ENCODE results near the gene MYL10. TPM values are rescaled to one million over a fixed set of nuclear protein-coding genes. Genes with fewer than 3 reads are reported as not detected.

MYL10 gene
- total RNA-seq, 2 donors from 2014 or later, result not detected

DNA sequence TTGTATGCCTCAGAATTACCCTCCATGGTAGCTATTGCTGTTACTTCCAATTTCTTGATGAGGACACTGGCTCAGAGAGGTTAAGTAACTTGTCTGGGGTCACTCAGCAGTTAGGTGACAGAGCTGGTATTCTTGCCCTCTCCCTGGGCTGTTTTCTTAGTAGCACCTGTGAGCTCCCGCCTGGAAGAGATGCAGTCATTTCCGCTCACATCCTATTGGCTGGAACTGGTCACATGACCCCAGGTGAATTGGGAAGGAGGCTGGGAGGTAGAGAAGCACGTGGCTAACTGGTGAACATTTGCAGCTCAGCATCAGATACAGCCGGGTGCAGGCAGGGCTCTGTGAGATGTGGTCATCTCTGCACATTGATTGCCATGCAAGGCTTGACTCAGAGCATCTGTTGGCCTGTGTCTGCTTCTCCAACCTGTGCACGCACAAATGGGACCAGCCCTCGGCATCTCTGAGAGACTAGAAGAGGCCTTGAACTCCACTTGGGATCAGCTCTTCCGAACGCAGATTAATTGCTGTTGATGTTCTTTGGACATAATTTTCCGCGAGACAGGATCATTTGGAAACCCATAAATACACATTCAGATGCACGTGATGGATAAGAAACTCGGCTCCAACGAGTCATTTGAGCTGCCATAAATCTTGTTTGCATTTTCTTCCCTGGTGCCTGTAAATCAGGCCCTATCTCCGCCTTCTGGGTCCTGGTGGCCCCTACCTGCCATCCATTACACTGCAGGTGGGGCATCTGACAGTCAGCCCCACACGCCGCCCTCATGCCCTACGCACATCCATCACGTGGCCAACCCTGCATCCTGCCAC, 42.8 kb downstream of the MYL10 start:
- no peaks in the 10 kb centered on the region for H3K9me3 ChIP-seq
- peaks cover 9% of the 10 kb centered on the region for H3K4me1 ChIP-seq
- intact Hi-C loops (cut with DNase I), result no loop called here
- H3K27ac ChIP-seq, result peak overlapping the region; percentile 7
- no peaks in the 10 kb centered on the region for H3K27me3 ChIP-seq
- no peaks in the 10 kb centered on the region for H3K36me3 ChIP-seq
- TF ChIP-seq, protein P1, sequence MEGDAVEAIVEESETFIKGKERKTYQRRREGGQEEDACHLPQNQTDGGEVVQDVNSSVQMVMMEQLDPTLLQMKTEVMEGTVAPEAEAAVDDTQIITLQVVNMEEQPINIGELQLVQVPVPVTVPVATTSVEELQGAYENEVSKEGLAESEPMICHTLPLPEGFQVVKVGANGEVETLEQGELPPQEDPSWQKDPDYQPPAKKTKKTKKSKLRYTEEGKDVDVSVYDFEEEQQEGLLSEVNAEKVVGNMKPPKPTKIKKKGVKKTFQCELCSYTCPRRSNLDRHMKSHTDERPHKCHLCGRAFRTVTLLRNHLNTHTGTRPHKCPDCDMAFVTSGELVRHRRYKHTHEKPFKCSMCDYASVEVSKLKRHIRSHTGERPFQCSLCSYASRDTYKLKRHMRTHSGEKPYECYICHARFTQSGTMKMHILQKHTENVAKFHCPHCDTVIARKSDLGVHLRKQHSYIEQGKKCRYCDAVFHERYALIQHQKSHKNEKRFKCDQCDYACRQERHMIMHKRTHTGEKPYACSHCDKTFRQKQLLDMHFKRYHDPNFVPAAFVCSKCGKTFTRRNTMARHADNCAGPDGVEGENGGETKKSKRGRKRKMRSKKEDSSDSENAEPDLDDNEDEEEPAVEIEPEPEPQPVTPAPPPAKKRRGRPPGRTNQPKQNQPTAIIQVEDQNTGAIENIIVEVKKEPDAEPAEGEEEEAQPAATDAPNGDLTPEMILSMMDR (IDR thresholded peaks at IDR 0.05), result no peak
- peak; percentile 83 for DNase-seq
- H3K4me3 ChIP-seq, result no peak overlapping the region
- H3K9ac ChIP-seq (ENCODE audit: low read depth in 2 of 2, low read length in 2 of 2), result peak overlapping the region in 1 of 2 donors; percentile 19

DNA sequence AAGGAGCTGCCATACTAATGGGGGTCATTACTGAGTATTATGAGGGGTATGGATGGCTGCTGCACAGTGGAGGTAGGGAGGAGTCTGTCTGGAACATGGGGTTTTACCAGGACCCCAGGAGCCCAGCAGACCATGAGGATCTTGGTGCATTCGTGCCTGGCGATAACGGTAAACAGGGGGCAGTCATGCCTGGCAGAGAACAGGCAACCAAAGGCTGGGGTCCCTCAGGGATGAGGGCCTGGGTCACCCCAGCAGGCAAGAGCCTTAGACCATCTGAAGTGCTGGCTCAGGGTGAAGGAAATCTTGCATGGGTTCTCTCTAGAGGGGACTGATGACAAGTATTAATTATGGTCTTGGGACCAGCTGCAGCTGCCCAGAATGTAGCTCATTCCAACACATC, 46.1 kb downstream of the MYL10 start:
- Histone ChIP-seq H3K36me3 (no peaks in the 10 kb centered on the region), H3K4me3 (no peak overlapping the region), H3K9me3 (no peaks in the 10 kb centered on the region), H3K27me3 (no peaks in the 10 kb centered on the region), H3K4me1 (peaks cover 9% of the 10 kb centered on the region), H3K27ac (no peak overlapping the region), H3K9ac (ENCODE audit: low read depth in 2 of 2, low read length in 2 of 2) (no peak overlapping the region)
- intact Hi-C loops (cut with DNase I), result no loop called here
- no peak for DNase-seq
- TF ChIP-seq, protein P1 (IDR thresholded peaks at IDR 0.05), result no peak

DNA sequence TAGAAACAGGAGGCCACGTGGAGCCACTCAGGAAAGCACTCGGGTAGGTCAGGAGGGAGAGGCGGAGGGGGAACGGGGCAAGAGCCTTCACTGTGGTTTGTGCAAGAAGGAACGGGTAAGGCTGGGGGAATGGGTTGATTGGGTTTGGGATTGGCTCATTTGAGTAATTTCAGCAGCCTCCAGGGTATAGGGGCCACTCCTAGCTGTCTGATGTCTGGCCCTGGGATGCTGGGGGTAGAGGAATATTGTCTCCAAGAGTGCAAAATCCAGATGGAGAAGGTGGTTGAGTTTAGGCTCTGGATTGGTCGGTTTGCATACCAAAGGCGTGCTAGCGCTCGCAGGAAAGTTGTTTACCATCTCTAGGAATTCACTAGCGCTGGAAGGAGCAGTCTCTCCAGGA, 47.2 kb downstream of the MYL10 start:
- Histone ChIP-seq H3K9ac (ENCODE audit: low read depth in 2 of 2, low read length in 2 of 2) (no peak overlapping the region), H3K27ac (no peak overlapping the region), H3K9me3 (no peaks in the 10 kb centered on the region), H3K36me3 (no peaks in the 10 kb centered on the region), H3K4me3 (no peak overlapping the region), H3K27me3 (no peaks in the 10 kb centered on the region), H3K4me1 (peaks cover 9% of the 10 kb centered on the region)
- TF ChIP-seq, protein P1 (IDR thresholded peaks at IDR 0.05), result no peak
- intact Hi-C loops (cut with DNase I), result no loop called here
- DNase-seq, result no peak

DNA sequence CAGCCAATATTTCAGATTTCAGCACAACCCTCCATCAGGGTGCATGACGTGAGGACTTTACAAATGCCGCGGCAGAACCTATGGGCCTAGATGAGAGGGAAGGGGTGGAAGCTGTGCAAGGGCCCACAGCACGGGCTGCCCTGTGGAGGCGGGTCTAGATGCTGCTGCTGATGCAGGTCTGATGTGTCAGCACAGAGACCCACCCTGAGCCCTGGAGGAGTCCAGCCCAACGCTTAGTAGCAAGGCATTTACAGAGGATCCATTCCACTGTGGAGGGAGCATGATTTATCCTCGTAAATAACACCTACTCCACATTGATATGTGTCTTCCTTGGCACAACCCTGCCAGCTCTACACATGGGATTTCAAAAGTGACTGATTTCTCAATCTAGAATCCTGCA, 48.5 kb downstream of the MYL10 start:
- intact Hi-C loops (cut with DNase I), result no loop called here
- DNase-seq, result no peak
- H3K9ac ChIP-seq (ENCODE audit: low read depth in 2 of 2, low read length in 2 of 2), result no peak overlapping the region
- H3K9me3 ChIP-seq, result no peaks in the 10 kb centered on the region
- H3K4me1 ChIP-seq, result peaks cover 4% of the 10 kb centered on the region
- H3K27ac ChIP-seq, result no peak overlapping the region
- no peak overlapping the region for H3K4me3 ChIP-seq
- no peaks in the 10 kb centered on the region for H3K27me3 ChIP-seq
- TF ChIP-seq, protein P1 (IDR thresholded peaks at IDR 0.05), result no peak
- no peaks in the 10 kb centered on the region for H3K36me3 ChIP-seq

DNA sequence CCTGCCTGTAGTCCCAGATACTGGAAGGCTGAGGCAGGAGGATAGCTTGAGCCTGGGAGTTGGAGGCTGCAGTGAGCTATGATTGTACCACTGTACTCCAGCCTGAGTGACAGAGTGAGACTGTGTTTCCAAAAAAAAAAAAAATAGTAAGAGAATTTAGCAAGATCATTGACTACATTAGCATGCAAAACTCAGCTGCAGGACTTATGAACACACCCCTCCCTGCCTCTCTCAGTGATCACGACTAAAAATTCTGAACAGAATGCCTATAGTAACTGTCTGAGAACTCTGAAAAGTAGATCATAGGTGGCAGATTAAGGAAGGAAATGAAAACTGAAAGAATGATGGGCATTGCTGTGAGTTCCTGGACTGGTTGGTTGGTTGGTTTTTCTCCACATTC, 50.5 kb downstream of the MYL10 start:
- intact Hi-C loops (cut with DNase I), result no loop called here
- Histone ChIP-seq H3K27me3 (no peaks in the 10 kb centered on the region), H3K9me3 (no peaks in the 10 kb centered on the region), H3K9ac (ENCODE audit: low read depth in 2 of 2, low read length in 2 of 2) (no peak overlapping the region), H3K4me1 (no peaks in the 10 kb centered on the region), H3K4me3 (no peak overlapping the region), H3K36me3 (no peaks in the 10 kb centered on the region), H3K27ac (no peak overlapping the region)
- DNase-seq, result no peak
- TF ChIP-seq, protein P1 (IDR thresholded peaks at IDR 0.05), result no peak
